NCI-H1694 (cell line): ENCODE data around the gene SCG5.
"Not testable (repeated sequence)": the region's sequence is repeated elsewhere in the genome, so short reads cannot be mapped to it uniquely, and the experiment has no call there.

ENCODE experiments used
- DNase-seq: peaks from one replicate; lab custom pipeline; 2025; lab: John Stamatoyannopoulos, UW

Gene SCG5, protein sequence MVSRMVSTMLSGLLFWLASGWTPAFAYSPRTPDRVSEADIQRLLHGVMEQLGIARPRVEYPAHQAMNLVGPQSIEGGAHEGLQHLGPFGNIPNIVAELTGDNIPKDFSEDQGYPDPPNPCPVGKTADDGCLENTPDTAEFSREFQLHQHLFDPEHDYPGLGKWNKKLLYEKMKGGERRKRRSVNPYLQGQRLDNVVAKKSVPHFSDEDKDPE

DNA sequence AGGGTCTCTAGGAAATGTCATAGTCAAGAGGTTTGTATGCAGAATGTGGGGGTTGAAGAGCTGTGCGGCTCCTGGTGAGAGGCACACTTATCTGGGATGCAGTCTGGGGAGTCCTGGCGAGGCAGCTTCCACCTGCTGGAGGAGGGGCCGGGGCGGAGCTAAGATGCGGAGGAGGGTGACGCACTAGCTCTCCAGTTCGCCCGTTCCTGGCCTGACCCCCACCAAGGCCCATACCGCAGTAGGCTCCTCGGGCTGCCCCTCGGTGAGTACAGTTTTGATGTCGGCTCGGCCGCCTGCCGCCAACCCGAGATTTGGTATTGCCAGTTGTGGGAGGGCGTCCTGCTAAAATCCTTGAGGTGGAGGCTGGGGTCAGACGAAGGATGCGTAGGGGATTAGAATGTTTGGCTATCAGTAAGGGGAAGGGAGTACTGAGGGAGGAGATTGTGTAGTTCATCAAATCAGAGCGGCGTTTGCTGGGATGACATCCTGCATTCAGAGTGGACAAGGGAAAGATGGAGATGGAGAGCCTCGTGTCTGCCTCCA is at the start of gene SCG5:
Gene SCG5, plus strand, starts transcription at position 194 of the 543 bp plus-strand sequence. CDS start 1,883 bp downstream, outside the sequence.
- no peak for DNase-seq

DNA sequence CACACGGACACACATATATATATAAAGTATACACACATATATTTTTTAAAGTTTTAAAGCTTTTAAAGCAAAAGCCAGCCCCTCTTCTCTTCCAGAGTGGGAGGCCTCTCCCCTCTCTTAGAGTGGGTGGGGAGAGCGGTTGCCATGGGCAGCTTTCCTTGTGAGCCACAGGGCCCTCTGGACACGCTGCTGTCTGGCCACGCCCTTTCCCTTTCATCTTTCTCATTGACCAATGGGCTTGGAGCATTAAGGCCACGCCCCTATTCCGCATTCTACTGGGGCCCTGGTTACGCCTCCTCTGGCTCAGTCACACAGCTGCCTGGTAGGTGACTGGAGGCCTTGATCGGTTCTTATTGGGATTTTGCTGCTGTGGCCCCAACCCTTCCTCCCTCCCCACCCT is 48.4 kb upstream of the SCG5 start, which contains the start of gene GOLGA8N:
Gene GOLGA8N, plus strand, starts transcription at position 306 of the 400 bp plus-strand sequence.
- DNase-seq: not testable (repeated sequence)

DNA sequence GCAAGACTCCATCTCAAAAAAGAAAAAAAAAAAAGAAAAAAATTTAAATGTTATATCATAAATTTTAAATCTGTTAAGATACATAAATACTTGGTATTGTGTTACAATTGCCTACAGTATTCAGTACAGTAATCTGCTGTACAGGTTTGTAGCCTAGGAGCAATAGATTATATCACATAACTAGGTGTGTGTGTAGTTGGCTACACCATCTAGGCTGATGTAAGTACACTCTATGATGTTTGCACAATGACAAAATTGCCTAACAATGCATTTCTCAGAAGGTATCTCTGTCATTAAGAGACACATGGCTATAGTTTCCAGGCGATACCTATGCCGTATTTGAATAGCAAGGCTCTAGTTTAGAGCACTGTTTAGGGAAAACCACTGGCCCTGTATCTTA is 32.0 kb upstream of the SCG5 start:
- DNase-seq: not testable (repeated sequence)

DNA sequence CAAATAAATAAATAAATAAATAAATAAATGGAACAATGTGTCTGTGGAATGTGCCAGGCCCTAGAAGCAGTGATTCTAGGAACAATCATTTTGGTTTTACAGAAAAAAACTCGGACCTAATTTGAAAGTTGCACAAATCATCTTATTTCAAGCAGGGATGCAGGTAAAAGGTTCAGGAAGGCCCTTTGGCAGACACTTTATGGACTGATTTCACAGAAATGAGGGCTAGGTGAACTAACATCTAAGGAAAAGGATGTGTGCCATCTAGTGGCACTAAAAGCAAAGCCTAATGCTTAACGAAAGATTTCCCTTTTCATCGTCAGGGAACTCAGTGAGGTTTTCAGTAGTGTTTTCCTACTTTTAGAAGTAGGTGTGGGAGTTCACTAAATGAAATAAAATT is 30.8 kb upstream of the SCG5 start:
- not testable (repeated sequence) for DNase-seq

DNA sequence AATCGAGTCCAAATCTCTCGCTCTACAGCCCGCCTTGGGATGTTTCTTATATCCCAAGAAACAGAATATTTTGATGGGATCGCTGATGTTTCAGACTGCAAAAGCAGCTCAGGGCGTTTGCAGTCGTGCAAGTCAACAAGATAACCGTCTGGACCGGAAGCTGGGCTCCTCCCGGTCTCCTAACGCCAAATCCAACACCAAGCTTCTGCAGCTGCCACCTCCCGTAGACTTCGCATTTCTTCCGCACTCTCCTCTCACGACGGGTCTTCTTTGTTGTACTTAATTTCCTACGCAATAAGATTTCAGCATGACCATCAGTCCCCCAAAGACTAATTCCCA is 26.8 kb upstream of the SCG5 start:
- DNase-seq: not testable (repeated sequence)

DNA sequence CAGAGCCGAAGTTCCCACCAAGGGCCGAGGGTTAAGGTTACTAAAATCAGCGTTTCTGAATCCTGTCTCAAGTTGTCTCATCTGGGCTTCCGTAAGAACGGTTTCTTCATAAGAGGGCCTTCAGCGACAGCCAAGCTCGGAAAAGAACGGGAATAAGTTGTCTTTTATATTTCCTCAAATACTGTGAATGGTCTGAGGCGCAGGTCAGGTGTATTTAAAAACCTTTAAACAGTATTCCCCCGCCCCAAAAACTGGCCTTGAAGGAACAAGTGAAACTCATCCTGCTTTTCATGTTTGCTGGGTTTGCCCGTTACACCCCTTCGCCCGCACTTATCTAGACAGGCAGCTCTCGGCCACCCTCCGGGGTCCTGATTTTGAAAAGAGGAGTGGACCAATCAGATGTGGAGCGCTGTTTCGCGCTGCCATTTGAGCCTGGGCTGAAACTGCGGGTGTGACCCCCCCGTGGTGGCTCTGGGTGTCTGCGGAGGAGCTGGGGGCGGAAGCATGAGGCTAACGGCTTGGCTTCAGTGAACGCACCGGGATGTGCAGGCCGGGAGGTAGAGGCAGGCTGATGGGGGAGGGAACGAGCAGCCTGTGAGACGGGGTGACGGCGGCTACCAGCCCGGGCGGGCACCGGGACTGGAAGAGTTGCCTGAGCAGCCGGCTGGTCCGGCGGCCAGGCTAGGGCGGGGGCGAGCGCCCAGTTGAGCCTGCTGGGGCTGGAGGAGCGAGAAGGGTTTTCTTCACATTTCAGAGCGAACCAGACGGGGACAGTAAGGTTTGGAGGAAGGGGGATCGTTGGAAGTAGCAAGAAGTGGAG is 26.2 kb upstream of the SCG5 start, which contains the start of gene ARHGAP11A:
Gene ARHGAP11A, plus strand, starts transcription at position 454 of the 820 bp plus-strand sequence. CDS start 708 bp downstream, outside the sequence.
- not testable (repeated sequence) for DNase-seq

DNA sequence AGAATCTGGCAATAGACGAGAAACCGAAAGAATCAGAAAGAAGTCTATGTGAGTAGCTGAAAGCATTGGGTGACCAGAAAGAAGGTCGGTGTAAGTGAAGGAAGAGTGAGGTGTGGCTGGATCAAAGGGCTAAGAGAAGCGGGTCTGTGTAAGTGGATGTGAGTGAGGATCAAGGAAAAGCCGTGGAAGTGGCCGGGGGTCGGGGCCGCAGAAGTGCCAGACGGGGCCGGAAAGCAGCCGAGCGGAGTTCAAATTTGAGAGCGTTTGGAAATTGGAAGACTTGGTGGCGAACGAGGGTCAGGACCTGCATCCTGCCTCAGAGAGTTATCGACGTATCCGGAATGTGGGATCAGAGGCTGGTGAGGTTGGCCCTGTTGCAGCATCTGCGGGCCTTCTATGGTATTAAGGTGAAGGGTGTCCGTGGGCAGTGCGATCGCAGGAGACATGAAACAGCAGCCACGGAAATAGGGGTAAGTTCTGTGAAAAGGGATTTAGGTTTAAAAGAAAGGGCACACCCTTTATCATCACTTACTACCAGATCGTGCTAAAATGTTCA is 25.6 kb upstream of the SCG5 start:
- not testable (repeated sequence) for DNase-seq

DNA sequence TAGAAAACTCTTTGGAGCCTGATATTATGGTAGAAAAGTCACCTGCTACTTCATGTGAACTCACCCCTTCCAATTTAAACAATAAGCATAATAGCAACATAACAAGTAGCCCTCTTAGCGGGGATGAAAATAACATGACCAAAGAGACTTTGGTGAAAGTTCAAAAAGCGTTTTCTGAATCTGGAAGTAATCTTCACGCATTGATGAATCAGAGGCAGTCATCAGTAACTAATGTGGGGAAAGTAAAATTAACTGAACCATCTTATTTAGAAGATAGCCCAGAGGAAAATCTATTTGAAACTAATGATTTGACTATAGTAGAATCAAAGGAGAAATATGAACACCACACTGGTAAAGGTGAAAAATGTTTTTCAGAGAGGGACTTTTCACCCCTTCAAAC is 5.1 kb upstream of the SCG5 start:
- DNase-seq: no peak

DNA sequence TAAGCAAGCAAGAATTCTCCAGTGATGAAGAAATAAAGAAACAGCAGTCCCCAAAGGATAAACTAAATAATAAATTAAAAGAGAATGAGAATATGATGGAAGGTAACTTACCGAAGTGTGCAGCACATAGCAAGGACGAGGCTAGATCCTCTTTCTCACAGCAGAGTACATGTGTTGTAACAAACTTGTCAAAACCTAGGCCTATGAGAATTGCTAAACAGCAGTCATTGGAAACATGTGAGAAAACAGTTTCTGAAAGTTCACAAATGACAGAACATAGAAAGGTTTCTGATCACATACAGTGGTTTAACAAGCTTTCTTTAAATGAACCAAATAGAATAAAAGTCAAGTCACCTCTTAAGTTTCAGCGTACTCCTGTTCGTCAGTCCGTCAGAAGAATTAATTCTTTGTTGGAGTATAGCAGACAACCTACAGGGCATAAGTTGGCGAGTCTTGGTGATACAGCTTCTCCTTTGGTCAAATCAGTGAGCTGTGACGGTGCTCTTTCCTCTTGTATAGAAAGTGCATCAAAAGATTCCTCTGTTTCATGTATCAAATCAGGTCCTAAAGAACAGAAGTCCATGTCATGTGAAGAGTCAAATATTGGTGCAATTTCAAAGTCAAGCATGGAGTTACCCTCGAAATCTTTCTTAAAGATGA is 4.5 kb upstream of the SCG5 start:
- DNase-seq: no peak

DNA sequence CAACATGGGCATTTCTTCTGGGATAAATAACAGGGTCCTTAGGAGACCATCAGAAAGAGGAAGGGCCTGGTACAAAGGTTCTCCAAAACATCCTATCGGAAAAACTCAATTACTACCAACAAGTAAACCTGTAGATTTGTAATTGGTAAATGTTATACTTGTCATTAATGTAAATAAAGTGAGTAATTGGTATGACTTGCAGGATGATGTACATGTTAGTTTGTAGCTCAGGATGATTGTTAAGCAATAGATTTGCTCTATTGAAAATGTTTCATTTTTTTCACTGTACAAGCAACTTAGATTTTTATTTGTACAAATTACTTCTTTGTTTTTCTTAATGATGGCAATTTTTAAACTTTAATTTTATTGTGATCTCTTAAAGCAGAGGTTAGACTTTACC is 3.8 kb upstream of the SCG5 start:
- DNase-seq: no peak

DNA sequence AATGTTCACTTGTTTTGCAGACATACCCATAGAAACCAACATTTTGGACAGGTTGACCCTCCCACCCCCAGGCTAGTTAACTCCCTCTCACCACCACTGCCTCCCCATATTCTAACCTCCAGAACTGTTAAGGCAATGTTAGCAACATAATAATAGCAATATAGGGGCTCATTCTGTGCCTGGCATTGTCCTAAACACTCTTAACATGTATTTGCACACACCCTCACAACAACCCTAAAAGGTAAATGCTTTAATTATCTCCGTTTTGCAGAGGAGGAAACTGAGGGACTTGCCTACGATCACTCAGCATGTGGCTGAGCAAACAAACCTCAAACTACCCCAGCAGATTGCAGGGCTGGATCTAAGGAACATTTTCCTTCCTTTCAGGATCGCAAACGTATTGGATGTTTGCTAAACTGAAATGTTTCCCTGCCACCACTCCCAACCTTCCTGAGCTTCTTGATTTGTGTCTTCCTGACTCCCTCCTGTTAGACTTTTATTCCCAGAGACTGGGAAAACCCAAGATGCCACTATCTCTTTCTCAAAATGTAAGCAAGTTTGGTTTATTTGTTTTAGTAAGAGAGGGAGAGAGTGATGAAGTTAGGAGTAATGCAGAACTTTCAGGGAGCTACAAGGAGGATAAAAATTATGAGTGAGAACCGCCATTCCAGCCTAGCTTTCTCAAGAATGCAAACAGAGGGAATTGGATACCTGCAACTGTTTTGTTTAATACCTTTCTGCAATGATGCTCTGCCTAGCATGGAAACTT is 1.3 kb downstream of the SCG5 start:
- DNase-seq: no peak

DNA sequence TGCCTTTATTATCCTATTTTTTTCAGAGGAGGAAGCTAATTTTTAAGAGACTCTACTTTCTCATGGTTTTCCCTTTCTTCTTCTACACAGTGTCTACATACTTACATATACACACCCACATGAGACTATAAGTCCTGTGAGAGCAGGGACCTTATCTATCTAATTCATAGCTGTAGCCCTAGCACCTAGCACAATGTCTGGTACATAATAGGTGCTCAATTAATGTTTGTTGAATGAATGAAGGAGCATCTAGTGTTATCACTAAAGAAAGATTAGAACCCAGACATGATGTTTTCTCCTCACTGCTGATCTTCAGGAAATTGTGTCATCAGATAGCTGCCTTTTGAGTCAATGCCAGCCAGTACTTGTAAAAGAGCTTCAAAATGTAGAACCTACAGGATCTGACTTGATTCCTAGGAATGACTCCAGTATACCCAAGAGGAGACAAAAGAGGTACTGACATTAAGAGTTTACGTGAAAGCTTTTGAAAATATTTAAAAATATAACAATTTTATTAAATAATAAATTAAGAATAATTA is 2.5 kb downstream of the SCG5 start:
- no peak for DNase-seq

DNA sequence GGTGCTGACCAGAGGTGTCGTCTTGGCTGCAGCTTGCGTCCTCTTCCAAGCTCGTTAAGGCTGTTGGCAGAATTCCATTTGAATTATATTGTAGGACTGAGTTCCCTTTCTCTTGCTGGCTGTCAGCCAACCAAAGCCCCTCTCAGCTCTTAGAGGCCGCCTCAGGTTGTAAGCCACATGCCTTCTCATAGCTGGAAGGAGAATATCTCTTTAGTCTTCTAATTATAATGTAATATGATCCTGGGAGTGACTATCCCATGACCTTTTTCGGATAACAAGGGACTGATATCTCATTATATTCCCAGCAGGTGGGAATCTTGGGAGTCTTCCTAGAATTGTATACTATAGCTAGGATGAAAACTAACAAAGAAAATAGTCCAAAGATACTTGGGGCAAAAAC is 4.8 kb downstream of the SCG5 start:
- no peak for DNase-seq

DNA sequence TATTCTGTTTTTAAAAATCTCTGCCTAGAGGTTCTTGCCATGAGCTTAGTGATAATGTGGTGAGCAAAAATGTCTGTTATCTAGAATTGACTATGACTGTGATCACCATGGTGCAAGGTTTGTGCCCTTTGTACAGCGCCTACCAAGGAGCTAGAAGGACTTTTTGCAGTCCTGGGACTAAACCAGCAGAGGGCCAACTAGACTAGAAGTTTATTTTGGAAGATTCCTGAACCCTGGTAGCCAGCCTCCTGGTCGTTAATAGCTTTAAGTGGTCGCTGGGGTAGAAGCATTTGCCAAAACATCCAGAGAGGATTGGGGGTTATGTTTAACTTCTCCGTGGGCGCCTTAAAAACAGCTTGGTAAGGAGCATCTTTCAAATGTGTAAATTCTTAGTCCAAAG is 7.8 kb downstream of the SCG5 start:
- DNase-seq: no peak

DNA sequence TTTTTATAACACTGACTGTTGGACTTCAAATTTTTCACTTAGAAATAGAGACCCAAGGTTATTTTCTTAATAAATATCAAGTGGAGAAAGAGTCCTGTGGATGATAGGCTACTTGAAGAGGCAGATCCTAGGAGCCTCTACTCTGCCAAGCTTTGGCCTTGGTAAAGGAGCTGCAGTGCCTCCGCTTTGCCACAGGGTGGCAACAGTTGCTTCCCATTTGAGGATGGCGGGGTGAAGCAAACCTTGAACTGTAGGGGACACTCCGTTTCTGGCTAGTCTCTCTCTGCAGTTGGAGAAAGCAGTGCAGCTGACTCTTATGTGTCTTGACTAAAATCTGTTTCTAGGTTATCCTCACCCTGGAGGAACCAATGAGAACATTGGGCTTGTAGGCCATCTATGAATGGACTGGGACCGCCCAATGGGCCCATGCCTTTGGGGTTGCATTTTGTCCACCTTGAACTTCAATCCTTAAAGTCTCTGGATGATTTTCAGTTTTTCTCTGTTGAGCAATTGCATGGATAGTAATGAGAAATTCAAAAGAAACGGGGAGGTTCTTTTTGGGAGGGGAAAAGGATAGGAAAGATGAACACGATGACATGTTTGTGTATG is 9.8 kb downstream of the SCG5 start:
- no peak for DNase-seq

DNA sequence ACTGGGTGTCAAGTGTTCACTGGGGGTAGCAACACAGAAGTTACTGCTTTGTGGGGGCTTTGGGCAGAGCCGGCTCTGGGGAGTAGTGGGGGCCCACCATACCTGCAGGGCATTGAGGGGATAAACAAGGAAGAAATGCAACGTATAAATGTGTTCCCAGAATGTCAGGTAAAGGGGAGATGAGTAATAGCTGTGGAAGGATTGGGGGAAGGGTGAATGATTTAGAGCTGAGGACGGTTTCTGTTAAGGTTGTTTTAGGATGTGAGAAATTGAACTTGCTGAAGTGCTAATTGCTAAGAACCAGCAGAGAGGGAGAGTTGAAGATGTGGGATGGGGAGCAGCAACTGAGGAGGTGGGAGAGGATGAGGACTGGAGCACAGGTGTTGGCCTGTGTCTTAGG is 10.7 kb downstream of the SCG5 start:
- no peak for DNase-seq

DNA sequence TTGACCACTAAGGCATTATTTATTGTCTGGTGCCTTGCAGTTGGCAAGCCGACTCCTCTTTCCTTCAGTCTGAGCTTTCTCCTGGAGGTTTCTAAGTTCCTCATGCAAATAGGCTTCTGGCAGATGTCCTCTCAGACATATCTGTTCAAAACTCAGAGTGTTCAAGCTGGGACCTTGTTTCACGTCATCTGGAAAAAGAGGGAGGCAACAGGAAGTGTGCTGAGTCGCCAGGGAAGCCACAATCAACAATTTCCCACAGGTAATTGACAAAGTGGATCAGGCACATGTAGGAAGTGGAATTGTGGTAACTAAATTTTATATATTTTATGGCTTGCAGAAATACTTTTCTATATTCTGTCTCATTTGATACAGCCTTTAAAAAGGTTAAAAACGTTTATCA is 14.6 kb downstream of the SCG5 start:
- DNase-seq: no peak

DNA sequence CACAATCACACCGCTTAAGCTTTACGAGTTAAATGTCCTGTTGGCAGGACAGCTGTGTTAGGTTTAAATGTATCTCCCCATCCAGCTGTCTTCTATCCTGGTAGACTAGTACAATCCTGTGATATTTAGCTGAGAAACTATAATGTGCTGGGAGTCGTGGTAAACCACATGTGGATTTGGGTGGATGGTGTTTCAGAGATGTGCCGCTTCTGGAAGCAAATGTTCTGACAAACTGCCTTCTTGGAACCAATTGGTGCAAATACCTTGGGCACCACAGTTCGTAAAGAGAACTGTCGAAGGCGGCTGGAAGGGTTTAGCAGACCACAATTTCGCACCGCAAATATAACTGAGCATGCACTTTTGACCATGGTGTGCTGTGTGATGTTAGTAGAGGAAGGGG is 15.0 kb downstream of the SCG5 start:
- DNase-seq: no peak

DNA sequence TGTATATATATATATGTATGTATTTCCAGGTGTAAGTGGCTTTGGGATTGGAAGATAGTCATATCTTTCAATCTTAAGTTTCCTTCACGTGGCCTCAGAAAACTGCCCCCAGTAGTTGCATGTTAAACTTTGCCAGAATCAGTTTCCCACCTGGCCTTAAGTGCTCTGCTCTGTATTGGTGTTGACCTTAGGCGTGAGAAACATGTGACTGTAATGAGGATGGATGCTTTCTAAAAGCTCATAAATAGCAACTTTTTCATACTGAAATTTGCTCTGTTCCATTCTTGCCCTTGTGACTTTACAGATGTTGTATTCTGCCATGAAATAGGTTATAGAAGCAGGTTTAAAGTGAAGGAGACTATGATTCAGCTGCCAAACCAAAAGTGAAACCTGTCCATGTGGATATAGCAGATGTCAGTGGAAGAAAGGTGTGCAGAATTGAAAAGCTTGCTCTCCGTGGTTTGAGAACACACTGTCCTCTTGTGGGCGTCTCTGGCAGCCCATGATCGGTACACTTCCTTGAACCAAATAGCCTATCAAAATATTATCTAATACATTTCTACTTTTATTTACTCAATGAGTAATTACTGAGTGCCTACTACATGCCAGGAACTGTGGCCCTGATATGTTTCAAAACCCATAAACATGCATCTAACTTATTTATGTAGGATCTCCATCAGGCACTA is 15.8 kb downstream of the SCG5 start:
- no peak for DNase-seq

DNA sequence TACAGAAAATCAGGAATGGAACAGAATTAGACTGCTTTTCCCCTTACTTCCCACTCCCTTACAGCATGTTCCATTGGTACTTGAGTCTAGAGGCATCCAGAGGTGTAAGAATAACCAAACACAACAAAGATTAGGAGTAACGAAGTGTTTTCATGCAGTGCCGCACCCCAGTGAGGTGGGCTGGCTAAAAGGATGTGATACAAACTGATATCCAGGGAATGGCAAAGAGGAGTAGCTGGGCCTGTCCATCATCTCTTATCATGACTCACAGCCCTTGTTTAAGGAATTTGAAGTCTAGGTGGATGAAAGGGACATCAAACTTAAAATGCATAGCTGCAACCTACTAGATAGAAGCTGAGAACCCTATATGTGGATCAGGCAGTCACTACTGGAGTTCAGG is 16.4 kb downstream of the SCG5 start:
- DNase-seq: no peak
